OCI-LY7 (cell line): ENCODE data around the gene NABP2. TPM values are rescaled to one million over a fixed set of nuclear protein-coding genes. Genes with fewer than 3 reads are reported as not detected.

Experiments
- BruUV-seq: library from RNA; stranded (reverse); fragments of 400-500 nt; replicated peaks from 2 replicates; lab custom pipeline; 2021; lab: Mats Ljungman, UMichigan
- CTCF ChIA-PET: fragments of 300-600 bp; sonication (Branson Sonifier 250); formaldehyde crosslinking; loops from one replicate; lab custom pipeline; 2022; ENCODE audit warnings: antibody characterized with exemption; ENCODE audit not compliant: unreplicated experiment; lab: Charles Lee
- POLR2A ChIA-PET: fragments of 300-600 bp; sonication (Branson Sonifier 250); formaldehyde crosslinking; loops from one replicate; lab custom pipeline; 2022; ENCODE audit warnings: antibody characterized with exemption; lab: Charles Lee
- DNase-seq: peaks from one replicate; pipeline ENCODE4 v3.0.0-alpha.2; 2015; ENCODE audit warnings: low spot score
- H2AFZ ChIP-seq: fragments of 200-600 bp; sonication (generic), shearing (Covaris generic); 2 replicates; pipeline ENCODE4 v1.6.1; 2014; ENCODE audit warnings: mild to moderate bottlenecking, antibody characterized with exemption, low read length, moderate library complexity
- H3K27ac ChIP-seq: fragments of 200-600 bp; sonication (generic); 2 replicates; pipeline ENCODE4 v1.5.1; 2014; ENCODE audit warnings: mixed run types, low read depth, mild to moderate bottlenecking, moderate library complexity, low read length, inconsistent platforms; ENCODE audit not compliant: poor library complexity, severe bottlenecking
- H3K36me3 ChIP-seq: fragments of 200-600 bp; sonication (generic); 2 replicates; pipeline ENCODE4 v1.6.1; 2014; ENCODE audit warnings: mild to moderate bottlenecking, antibody characterized with exemption, low read length, moderate library complexity, mixed read lengths; ENCODE audit not compliant: insufficient read depth
- H3K4me1 ChIP-seq: fragments of 200-600 bp; sonication (generic); 2 replicates; pipeline ENCODE4 v1.5.1; 2014; ENCODE audit warnings: mild to moderate bottlenecking, low read length; ENCODE audit not compliant: insufficient read depth, poor library complexity, severe bottlenecking
- H3K4me2 ChIP-seq: fragments of 200-600 bp; sonication (generic); 2 replicates; pipeline ENCODE4 v1.6.1; 2014; ENCODE audit warnings: mild to moderate bottlenecking, low read length
- H3K4me3 ChIP-seq: fragments of 200-600 bp; sonication (generic); 2 replicates; pipeline ENCODE4 v1.5.1; 2014; ENCODE audit warnings: mild to moderate bottlenecking, low read depth, low read length; ENCODE audit not compliant: poor library complexity, severe bottlenecking
- H3K79me2 ChIP-seq: fragments of 200-600 bp; sonication (generic); 2 replicates; pipeline ENCODE4 v1.6.1; 2016; ENCODE audit warnings: low read depth, mild to moderate bottlenecking, low read length, moderate library complexity, mixed read lengths; ENCODE audit not compliant: insufficient read depth
- H3K9me2 ChIP-seq: fragments of 200-600 bp; sonication (generic); 2 replicates; pipeline ENCODE4 v1.6.1; 2016; ENCODE audit warnings: mild to moderate bottlenecking, low read length, mixed read lengths; ENCODE audit not compliant: insufficient read depth
- H3K9me3 ChIP-seq: fragments of 200-600 bp; sonication (generic); 2 replicates; pipeline ENCODE4 v1.6.1; 2014; ENCODE audit warnings: mild to moderate bottlenecking, mixed run types, low read length, mixed read lengths
- H4K20me1 ChIP-seq: fragments of 200-600 bp; sonication (generic); 2 replicates; pipeline ENCODE4 v1.6.1; 2014; ENCODE audit warnings: mild to moderate bottlenecking, antibody characterized with exemption, low read length, moderate library complexity, mixed read lengths; ENCODE audit not compliant: insufficient read depth
- CTCF ChIP-seq: fragments of 200-600 bp; sonication (generic); conservative IDR thresholded peaks from 2 replicates; pipeline ENCODE4 v1.5.1; 2014; ENCODE audit warnings: mild to moderate bottlenecking, antibody characterized with exemption, low read length, moderate library complexity, mixed read lengths
- EZH2phosphoT487 ChIP-seq: fragments of 200-600 bp; sonication (generic); IDR thresholded peaks from 2 replicates; pipeline ENCODE4 v1.6.1; 2018; ENCODE audit warnings: low read depth, borderline replicate concordance, mild to moderate bottlenecking, mixed run types, antibody characterized with exemption, low read length, moderate library complexity, mixed read lengths
- intact Hi-C: fragments of 100-400 bp; cut with micrococcal nuclease; formaldehyde crosslinking; loops from one replicate; pipeline ENCODE4 v1.10.0; 2022; ENCODE audit not compliant: unreplicated experiment
- total RNA-seq, 2 experiments: library from RNA; depleted of rRNA in 1 of 2; stranded (reverse); fragments of >200 nt in 1 of 2; shearing (Covaris generic) in 1 of 2; gene quantifications; 2 replicates each; pipeline ENCODE4 v1.2.3, GENCODE V29; 2014 to 2022

NABP2 gene
- total RNA-seq, 2 experiments from 2014 or later = 37.5 to 61.1 TPM

GRCh38 chr12:56237552-56237951 is 13.4 kb downstream of the NABP2 start:
- Histone ChIP-seq H3K4me3 (no peak overlapping the region), H3K9me3 (no peaks in the 10 kb centered on the region), H2AFZ (no peak overlapping the region), H3K79me2 (no peaks in the 10 kb centered on the region), H3K4me1 (peaks cover 2% of the 10 kb centered on the region), H4K20me1 (no peaks in the 10 kb centered on the region), H3K9me2 (no peaks in the 10 kb centered on the region), H3K4me2 (no peak overlapping the region), H3K27ac (no peak overlapping the region), H3K36me3 (peaks cover 34% of the 10 kb centered on the region)
- intact Hi-C loops = no loop called here
- no TSS peak for BruUV-seq
- ChIA-PET CTCF (no interaction called here), POLR2A (no interaction called here)
- DNase-seq = no peak
- TF ChIP-seq CTCF (no peak), EZH2phosphoT487 (no peak)

GRCh38 chr12:56241424-56242303 is 17.5 kb downstream of the NABP2 start:
- TSS peak; percentile 39 for BruUV-seq
- CTCF ChIA-PET = no interaction called here
- no peak overlapping the region for H3K4me2 ChIP-seq

More at GRCh38 chr12:56241424-56242303, 17.5 kb downstream of the NABP2 start:
- Histone ChIP-seq H3K79me2 (no peaks in the 10 kb centered on the region), H3K36me3 (peaks cover 67% of the 10 kb centered on the region), H3K27ac (no peak overlapping the region), H3K4me1 (peaks cover 5% of the 10 kb centered on the region), H3K9me3 (no peaks in the 10 kb centered on the region), H4K20me1 (no peaks in the 10 kb centered on the region), H3K4me3 (no peak overlapping the region), H3K9me2 (no peaks in the 10 kb centered on the region), H2AFZ (no peak overlapping the region)
- intact Hi-C loops = no loop called here
- TF ChIP-seq EZH2phosphoT487 = no peak
- TF ChIP-seq CTCF = no peak
- DNase-seq = no peak
- POLR2A ChIA-PET = interaction anchor here (1.3 kb wide), 1 partner anchor 34 kb away, joined by 3 read pairs; no protein-coding TSS in a partner anchor
